ENCODE measurements around the gene ACSF2.

The ACSF2 gene

DNA sequence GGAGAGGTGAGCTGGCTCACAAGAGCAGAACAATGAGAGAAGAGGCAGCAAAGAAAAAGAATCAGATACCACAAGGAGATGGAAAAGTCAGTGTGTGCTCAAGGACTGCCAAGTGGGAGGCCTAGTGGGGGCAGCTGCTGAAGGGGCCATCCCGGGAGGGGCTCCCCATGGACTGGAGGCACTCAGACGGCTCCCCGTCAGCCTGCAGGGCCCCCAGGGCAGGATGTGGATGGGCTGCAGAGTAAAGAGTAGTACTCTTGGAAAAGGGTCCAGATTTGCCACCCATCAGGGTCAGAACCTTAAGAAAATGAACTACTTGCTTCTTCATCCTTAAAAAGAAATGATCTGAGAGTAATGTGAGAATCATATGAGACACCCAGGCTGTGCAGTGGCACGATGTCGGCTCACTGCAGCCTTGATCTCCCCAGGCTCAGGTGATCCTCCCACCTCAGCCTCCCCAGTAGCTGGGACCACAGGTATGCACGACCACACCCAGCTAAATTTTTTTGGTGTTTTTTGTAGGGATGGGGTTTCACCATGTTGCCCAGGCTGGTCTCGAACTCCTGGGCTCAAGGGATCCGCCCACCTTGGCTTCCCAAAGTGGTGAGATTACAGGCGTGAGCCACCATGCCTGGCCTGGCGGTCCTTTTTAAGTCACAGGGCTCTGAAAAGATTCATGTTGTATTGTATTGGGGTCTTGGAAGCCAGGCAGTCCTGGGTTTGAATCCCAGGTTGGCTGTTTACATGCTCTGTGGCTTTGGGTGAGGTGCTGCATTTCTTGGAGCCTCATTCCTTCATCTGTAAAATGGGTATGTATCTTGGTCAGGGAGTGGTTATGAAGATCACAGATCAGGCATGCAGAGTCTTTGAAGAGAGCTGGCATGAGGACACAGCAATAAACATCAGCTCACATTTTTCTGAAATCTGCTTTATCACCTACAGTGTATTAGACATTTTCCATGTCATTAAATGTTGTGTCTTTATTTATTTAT, 15.1 kb downstream of the ACSF2 start:
- no peak for DNase-seq

DNA sequence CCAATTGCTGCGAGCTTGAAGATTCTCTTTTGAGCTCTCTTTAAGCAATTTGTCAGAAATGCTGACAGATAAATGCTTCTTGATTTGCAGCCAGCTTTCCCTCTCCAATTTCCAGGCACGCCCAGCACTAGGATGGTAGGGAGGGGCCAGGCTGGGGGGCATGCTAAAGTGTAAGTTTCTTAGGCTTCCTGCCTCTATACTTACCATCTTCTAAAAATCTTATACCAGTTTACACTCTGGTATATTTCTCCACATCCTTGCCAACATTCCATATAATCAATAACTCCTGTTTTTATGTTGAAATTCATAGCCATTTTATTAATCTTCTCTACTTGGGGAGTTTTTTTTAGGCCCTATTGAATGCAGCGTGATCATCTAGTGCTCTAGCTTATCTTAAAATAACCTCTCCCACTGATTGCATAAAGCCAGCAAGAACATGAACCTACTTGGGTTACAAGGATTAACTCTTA, 17.5 kb downstream of the ACSF2 start:
- DNase-seq, result no peak

DNA sequence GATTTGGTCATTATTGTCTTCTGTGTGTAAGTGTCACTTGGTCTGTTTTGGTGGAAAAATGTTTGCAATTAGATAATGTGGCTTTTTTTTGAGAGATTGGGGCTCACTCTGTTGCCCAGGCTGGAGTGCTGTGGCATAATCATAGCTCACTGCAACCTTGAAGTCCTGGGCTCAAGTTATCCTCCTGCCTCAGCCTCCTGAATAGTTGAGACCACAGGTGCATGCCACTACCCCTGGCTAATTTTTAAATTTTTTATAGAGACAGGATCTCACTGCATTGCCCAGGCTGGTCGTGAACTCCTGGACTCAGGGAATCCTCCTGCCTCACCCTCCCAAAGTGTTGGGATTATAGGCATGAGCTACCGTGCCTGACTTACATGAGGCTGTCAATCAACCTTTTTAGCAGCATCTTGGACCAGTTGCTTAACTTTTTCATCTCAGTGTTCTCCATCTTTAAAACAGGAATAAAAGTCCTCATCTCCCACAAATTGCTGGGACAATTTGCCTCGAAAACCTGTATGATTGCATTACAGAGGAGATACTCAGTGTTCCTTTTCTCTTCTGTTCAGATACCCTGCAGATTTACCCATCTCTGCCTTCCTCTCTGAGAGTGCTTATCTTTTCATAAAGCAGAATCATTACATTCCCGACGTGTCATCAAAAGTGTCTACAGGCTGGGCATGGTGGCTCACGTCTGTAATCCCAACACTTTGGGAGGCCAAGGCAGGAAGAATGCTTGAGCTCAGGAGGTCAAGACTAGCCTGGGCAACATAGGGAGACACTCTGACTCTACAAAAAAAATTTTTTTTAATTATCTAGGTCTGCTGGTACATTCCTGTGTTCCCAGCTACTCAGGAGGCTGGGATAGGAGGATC, 19.1 kb downstream of the ACSF2 start:
- DNase-seq, result no peak

DNA sequence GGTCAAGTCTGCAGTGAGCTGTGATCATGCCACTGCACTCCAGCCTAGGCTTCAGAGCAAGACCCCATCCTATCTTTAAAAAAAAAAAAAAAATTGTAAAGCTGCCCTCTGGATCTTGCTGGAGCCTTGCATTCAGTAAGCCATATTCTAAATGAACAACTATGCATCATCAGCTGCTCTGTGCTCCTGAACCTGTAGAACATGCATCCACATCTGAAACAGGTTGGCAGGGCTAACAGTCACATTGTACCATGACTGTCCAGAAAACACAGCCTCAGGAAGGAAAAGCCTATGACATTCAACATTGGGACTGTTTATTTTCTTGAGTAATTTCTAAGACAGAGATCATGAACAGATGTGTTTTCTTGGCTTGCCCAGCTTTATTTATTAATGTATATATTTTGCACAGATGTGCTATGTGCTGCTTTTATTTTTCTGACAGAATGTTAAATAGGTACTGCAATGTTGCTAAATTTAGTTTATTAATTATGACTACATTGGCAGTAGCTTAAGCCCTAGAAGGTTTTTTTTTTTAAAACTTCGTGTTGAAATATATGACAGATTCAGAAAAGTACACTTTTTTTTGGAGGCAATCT, 19.8 kb downstream of the ACSF2 start:
- DNase-seq, result no peak

DNA sequence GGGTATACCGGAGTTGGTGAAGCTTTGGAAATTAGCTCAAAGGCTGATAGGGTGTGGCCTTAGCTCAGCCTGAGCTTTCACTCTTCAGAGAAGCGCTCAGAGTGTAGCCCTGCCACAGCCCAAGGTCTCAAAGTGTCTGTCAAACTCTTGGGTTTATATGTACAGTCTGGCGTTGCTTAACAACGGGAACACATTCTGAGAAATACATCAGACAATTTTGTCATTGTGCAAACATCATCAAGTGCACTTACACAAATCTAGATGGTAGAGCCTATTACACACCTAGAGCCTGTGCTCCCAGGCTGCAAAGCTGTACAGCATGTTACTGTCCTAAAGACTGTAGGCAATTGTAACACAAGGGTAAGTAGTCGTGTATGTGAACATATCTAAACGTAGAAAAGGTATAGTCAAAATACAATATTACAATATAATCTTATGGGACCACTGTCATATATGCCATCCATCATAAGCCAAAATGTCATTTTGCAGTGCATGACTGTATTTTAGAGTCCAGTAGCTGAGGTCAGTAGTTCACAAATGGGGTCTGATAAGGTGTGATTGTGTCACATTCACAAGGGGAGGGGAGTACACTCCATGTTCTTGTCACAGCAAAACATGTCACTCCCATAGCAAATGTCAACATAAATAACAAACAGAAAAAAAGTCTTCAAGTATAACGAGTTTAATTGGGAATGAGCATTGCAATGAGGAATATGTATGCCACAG, 22.0 kb downstream of the ACSF2 start:
- DNase-seq, result no peak

DNA sequence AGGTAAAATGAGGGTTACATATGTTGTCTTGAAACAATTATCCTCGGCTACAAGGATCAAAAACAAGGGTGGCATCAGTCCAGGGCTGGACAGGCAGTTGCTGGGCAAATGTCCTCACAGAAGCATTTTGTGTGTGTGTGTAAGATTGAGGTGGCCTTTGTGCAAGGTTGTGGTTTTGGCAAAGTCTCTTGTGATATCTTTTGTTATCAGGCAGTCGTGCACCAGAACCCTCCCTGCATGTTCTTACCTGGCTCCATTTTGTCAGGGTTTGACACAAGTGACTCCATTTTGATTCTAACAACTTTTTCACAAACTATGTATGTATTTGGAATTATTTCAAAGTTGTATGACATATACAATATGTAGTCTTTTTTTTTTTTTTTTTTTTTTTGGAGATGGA, 22.6 kb downstream of the ACSF2 start:
- DNase-seq, result no peak

DNA sequence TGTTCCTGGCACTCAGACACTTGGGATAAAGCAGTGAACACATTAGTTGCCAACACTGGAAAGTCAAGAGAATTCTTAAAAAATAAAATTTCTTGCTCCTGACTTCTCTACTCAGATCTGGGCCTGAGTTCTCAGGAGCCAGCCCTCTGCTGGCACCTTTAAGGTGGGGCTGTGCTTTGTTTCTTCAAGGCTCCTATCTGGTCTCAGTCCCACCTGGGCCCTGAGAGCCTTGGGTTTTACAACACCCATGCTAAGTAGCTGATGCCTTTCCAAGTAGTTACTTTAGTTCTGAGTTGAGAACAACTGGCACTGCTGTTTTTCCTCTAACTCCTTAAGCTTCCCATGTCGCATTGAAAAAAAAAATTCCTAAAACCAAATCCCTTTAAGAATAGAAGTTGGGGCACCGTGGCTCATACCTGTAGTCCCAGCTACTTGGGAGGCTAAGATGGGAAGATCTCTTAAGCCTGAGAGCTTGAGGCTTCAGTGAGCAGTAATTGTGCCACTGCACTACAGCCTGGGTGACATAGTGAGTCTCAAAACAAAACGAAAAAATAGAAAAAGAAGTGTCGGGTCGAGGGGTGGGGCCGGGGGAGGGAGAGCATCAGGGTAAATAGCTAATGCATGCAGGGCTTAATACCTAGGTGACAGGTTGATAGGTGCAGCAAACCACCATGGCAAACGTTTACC, 26.1 kb downstream of the ACSF2 start:
- DNase-seq, result no peak

DNA sequence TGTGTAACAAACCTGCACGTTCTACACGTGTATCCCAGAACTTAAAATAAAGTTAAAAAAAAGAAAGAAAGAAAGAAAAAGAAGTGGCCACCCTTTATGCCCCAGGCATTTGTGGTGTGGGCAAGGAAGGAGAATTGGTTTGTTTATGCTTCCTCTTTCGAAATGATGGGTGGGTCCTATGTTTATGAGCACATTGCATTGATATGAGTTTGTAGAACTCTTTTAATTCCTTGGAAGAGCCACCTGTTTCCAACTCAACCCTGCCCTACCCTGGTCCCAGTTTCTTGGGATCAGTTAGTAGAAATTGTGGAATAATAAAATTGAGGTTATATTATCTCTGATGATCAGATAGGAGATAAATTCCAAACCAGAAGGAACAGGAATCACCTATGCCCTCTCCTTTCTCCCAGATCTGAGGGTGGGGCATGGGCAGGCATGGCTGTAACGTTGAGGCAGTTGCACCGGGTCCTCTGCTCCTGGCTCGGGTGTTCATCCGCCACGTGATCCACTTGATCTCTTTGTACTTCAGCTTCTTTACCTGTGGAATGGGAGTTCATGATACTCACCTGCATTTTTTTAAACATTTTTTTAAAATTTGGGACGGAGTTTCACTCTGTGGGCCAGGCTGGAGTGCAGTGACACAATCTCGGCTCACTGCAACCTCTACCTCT, 26.7 kb downstream of the ACSF2 start:
- peak; percentile 44 to 59 (median 52) for DNase-seq

DNA sequence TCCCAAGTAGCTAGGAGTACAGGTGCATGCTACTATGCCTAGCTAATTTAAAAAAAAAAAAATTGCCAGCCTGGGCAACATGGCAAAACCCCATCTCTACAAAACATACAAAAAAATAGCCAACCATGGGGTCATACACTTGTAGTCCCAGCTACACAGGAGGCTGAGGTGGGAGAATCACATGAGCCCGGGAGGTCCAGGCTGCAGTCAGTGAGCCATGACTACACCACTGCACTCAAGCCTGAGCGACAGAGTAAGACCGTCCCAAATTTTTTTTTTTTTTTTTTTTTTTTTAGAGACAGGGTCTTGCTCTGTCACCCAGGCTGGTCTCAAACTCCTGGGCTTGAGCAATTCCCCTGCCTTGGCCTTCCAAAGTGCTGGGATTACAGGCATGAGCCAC, 27.9 kb downstream of the ACSF2 start:
- DNase-seq, result no peak

DNA sequence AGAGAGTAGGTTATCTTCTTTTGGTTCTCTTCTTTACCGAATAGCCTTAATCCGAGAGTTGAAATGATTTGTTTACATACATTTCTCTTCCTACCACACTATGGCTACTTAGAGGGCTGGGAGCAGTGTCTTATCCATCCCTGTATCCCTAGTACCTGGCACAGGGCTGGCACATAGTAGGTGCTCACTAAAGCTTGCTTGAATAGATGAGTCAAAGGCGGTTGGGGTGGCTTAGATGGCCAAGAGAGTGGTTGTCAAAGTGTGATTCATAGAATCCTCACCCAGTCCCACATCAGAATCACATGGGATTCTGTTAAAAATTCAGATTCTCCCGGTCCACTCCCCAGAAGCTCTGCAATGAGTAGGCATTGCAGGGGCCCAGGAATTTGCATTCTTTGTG, 31.6 kb downstream of the ACSF2 start:
- DNase-seq, result peak in 1 of 3 donors; percentile 7

DNA sequence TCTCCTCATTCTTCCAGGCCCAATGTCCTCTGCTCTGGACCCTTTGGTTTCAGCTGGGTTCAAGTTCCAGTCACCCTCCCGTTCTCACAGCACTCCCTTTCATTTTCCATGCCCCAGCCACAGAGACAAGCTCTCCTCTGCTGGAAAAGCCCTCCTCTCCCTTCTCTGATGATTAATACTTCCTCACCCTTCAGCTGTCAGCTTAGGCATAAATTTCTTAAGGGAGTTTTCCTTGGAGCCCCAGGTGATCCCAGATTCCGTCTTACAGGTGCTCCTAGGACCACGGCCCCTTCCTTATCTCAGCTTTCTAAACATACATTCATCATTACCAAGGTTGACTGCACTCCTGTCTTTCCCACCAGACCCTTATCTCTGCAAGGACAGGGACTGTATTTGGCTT, 32.3 kb downstream of the ACSF2 start:
- DNase-seq, result peak; percentile 28 to 58 (median 46)

DNA sequence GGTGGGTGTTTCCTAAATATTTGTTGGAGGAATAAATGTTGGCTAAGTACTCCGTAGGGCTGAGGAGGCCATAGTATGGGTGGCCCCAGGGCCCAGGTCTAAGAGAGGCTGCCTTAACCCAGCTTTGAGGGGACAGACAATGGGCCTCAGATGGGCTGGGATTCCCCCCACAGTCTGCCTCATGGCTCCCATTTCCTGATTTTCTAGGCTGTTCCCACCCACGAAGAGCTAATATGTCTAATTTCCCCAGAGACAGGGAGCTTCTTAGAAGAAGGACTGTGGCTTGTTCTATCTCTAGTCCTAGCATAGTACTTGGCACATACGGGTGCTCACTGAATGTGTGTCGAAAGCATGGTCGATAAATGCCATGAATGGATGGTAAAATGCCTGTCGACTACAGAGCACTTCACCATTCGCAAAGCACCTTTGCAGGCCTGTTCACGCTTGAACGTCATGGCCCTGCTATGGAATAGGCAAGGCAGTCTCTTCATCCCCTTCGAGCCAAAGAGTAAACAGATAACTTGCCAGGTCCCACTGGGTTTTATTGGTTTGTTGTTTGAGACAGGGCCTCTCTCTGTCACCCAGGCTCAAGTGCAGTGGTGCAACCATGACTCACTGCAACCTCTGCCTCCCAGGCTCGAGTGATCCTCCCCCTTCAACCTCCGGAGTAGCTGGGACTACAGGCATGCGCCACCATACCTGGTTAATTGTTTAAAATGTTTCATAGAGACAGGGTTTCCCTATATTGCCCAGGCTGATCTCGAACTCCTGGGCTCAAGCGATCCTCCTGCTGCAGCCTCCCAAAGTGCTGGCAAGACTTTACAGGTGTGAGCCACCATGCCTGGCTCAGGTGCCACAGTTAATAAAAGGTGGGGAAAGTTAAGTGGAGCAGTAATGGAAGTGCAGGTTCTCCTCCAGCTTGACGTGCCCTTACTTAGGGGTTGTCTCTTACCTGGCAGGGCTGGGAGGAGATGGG, 33.0 kb downstream of the ACSF2 start:
- peak; percentile 65 to 77 (median 69) for DNase-seq

DNA sequence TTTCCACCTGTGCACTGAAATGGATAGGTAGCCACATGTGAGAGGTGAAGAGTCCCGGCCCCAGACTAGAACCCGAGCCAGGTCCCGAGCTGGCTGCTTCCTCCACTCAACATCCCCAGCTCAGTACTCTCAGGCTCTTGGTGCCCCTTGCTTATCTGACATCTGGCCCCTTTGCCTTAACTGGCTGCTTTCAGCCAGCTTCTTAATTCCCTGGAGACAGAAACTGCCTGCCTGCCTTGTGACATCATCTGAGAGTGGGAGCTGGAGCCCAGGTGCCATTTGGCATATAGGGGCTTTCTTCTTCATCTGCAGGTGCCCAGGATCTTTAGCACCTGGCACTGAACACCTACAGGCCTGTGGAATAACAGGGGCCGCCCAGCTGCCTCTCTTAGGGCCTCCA, 33.7 kb downstream of the ACSF2 start:
- DNase-seq, result no peak

DNA sequence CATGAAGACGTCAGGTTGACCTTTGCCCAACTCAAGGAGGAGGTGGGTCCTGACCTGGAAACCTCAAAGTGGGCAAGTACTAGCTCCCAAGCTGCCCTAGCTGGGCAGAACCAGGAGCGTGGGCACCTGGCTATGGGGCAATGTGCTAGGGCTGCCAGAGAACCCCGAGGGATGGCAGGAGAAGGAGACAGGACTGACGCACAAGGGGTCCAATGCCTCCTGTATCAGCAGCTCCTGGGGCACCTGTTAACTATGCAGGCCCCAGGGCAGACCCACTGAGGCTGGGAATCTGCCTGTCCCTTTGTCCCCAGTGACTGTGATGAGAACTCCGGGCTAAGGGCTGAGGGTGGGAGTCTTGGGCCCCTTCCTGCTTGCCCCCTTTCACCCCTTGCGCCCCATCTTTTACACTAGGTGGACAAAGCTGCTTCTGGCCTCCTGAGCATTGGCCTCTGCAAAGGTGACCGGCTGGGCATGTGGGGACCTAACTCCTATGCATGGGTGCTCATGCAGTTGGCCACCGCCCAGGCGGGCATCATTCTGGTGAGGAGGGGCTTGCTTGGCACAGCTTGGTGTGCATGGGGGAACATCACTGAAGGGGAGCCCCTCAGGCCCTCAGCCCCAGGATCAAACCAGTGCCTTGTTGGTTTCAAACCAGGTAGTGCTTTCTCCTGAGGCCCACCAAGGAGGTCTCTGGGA, 35.0 kb downstream of the ACSF2 start:
- no peak for DNase-seq

DNA sequence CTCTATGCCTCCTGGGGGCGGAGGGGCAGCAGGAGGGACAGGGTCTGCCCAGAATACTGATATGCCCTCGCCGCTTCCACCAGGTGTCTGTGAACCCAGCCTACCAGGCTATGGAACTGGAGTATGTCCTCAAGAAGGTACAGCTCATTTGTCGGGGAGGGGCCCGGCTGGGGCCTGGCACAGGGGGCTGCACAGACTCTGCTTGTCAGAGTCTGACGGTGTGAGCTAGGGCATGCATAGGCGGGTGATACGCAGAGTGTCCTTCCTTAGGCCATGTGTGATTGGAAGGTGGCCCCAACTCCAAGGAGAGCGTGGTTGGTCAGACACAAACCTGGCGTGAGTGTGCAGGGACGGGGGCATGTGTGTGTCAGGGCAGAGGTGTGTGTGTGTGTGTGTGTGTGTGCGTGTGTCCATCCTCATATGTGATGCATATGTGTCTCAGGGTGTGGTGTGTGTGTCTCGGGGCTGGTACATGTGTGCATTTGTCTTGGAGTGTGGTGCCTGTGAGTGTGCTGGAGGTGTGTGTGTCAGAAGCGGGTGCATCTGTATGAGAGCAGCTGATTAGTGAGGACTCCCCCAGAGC, 35.6 kb downstream of the ACSF2 start:
- DNase-seq, result no peak

DNA sequence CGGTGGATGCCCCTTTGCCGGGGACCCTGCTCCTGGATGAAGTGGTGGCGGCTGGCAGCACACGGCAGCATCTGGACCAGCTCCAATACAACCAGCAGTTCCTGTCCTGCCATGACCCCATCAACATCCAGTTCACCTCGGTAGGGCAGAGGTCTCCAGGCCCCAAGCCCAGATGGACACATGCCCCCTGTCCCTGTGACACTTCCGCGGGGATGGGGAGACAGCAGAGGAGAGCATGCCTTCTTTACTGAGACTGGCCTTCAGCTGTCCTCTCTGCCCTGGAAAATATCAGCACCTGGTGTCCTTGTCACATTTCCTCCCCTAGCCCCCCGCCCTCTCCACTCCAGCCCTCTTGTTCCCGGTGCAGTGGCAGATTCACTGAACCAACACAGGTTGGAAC, 36.4 kb downstream of the ACSF2 start:
- DNase-seq, result no peak

DNA sequence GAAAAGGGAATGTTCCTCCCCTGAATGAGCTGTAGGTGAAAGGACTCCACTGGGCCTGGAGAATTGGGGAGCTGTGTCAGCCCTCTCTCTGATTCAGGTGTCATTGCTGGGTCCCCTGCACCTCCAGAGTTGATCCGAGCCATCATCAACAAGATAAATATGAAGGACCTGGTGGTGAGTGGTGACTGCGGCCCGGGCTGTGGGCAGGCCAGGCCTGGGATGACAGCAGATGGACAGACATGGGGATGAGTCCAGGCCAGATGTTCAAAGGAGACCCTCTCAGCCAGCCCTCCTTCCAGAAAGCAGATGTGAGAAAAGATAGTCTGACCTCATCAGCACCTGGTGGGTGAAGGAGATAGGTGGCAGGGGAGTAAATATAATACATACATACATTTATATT, 38.1 kb downstream of the ACSF2 start:
- no peak for DNase-seq

DNA sequence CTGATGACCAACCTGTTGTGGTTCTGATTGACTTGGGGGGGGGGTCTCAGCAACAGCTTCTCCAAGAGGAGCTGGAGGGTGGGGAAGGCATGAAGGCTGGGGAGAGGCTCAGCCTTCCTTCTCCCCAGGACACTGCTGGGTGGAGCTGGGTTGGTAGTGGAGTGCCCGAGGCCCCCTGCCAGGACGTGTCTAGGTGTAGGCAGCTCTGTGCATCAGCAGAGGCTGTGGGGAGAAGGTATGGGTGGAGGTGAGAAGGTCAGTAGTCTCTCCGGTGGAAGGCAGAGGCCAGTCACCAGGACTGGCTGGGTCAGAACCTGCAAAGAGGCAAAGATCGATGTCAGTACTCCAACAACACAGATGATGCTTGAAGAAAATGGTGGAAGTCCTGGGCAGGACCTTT, 38.7 kb downstream of the ACSF2 start:
- DNase-seq, result no peak

DNA sequence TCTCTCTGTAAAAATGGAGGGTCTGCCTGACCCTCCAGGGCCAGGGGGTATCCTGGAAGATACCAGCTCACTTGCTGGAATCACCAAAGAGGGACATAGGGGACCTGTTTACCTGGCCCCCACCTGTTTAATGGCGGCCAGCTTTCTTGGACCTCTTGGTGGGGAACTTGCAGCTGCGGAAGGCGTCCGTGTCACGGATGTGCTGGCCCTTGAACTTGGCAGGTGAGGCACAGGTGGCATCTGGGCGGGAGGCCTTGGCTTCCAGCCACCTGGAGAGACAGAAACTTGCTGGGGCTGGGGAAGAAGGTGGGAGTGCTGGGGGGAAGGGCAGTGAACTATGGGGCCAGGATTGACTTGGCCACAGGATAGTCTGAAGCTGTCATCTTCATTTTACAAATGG, 39.2 kb downstream of the ACSF2 start:
- no peak for DNase-seq
